H1 (cell line): Measurements from ENCODE around the gene CLEC18B. TPM values are rescaled to one million over a fixed set of nuclear protein-coding genes. Genes with fewer than 3 reads are reported as not detected.

Source experiments
- CTCF ChIA-PET: fragments of 300-600 bp; sonication (Branson Sonifier 250); formaldehyde crosslinking; loops from one replicate; lab custom pipeline; 2021; ENCODE audit not compliant: partially characterized antibody; lab: Charles Lee
- POLR2A ChIA-PET: fragments of 300-600 bp; sonication (Branson Sonifier 250); formaldehyde crosslinking; loops from one replicate; lab custom pipeline; 2021; ENCODE audit warnings: inconsistent platforms; ENCODE audit not compliant: partially characterized antibody; lab: Charles Lee
- DNase-seq, 2 experiments: peaks; one replicate each; pipeline versions ENCODE4 v3.0.0 to v3.0.0-alpha.2; 2010 to 2022; ENCODE audit warnings: low spot score in 2 of 2, low read depth in 1 of 2, mixed read lengths in 1 of 2
- FAIRE-seq: peaks from 2 replicates; lab custom pipeline; 2011; peaks lifted over from hg19 to GRCh38; lab: Jason Lieb, UNC
- H2AFZ ChIP-seq: 2 replicates; pipeline ENCODE4 v1.8.1; 2012; ENCODE audit warnings: low read length, inconsistent platforms
- H2AK5ac ChIP-seq: 2 replicates; pipeline ENCODE4 v1.6.1; 2013; ENCODE audit warnings: low read depth, low read length
- H2BK120ac ChIP-seq: replicated peaks from 2 replicates; pipeline ENCODE3; 2013; ENCODE audit warnings: low read depth, low read length, inconsistent platforms
- H2BK12ac ChIP-seq: 2 replicates; pipeline ENCODE4 v1.6.1; 2013; ENCODE audit warnings: low read depth, low read length
- H2BK15ac ChIP-seq: 2 replicates; pipeline ENCODE4 v1.6.1; 2013; ENCODE audit warnings: low read length
- H2BK20ac ChIP-seq: 2 replicates; pipeline ENCODE4 v1.6.1; 2013; ENCODE audit warnings: low read length
- H2BK5ac ChIP-seq: 2 replicates; pipeline ENCODE4 v1.6.1; 2013; ENCODE audit warnings: low read depth, low read length
- H3K14ac ChIP-seq: 2 replicates; pipeline ENCODE4 v1.6.1; 2013; ENCODE audit warnings: inconsistent platforms; ENCODE audit not compliant: insufficient read length
- H3K18ac ChIP-seq: 2 replicates; pipeline ENCODE4 v1.6.1; 2013; ENCODE audit warnings: low read length; ENCODE audit errors: extremely low read depth
- H3K23ac ChIP-seq: 2 replicates; pipeline ENCODE4 v1.6.1; 2013; ENCODE audit warnings: inconsistent platforms; ENCODE audit not compliant: insufficient read length
- H3K23me2 ChIP-seq: 2 replicates; pipeline ENCODE4 v1.6.1; 2013; ENCODE audit warnings: low read depth, low read length
- H3K27ac ChIP-seq: 2 replicates; pipeline ENCODE4 v1.6.1; 2011; ENCODE audit warnings: low read depth, low read length, inconsistent platforms
- H3K27me3 ChIP-seq, 4 experiments: replicated peaks in 1 of 4; 1 replicate in 1 of 4; 2 replicates in 3 of 4; pipeline versions ENCODE4 v1.6.1 to v1.8.1; 2011 to 2013; ENCODE audit warnings: low read length in 3 of 4, mild to moderate bottlenecking in 3 of 4, inconsistent platforms in 2 of 4, mixed read lengths in 2 of 4, moderate library complexity in 1 of 4; ENCODE audit not compliant: control insufficient read depth in 3 of 4, insufficient read depth in 3 of 4; ENCODE audit errors: extremely low read depth in 1 of 4
- H3K36me3 ChIP-seq, 4 experiments: 2 replicates each; pipeline versions ENCODE4 v1.6.1 to v1.8.1; 2011 to 2013; ENCODE audit warnings: mild to moderate bottlenecking in 4 of 4, low read length in 3 of 4, moderate library complexity in 2 of 4, control low read depth in 1 of 4, inconsistent platforms in 1 of 4; ENCODE audit not compliant: insufficient read depth in 4 of 4, control insufficient read depth in 2 of 4
- H3K4ac ChIP-seq: replicated peaks from 2 replicates; pipeline ENCODE3; 2013; ENCODE audit warnings: low read length, low read depth, mixed read lengths, inconsistent platforms; ENCODE audit not compliant: insufficient read length
- H3K4me1 ChIP-seq, 4 experiments: replicated peaks in 1 of 4; 1 replicate in 1 of 4; 2 replicates in 3 of 4; pipeline versions ENCODE4 v1.6.1 to v1.8.1; 2011 to 2013; ENCODE audit warnings: low read length in 3 of 4, inconsistent platforms in 2 of 4, mixed read lengths in 1 of 4; ENCODE audit not compliant: insufficient read depth in 4 of 4, control insufficient read depth in 3 of 4
- H3K4me2 ChIP-seq, 2 experiments: 2 replicates each; pipeline versions ENCODE4 v1.6.1 to v1.8.1; 2011 to 2013; ENCODE audit warnings: low read depth in 2 of 2, low read length in 2 of 2, control low read depth in 1 of 2, inconsistent platforms in 1 of 2, mild to moderate bottlenecking in 1 of 2; ENCODE audit not compliant: insufficient read depth in 1 of 2
- H3K4me3 ChIP-seq, 4 experiments: fragments of 200-600, 300-600 bp in 1 of 4; sonication (generic), shearing (Covaris generic), sonication (Bioruptor Twin) in 1 of 4; 2 replicates each; pipeline versions ENCODE4 v1.5.1 to v1.8.1; 2011 to 2016; ENCODE audit warnings: low read length in 4 of 4, low read depth in 3 of 4, control low read depth in 2 of 4, inconsistent platforms in 2 of 4, mild to moderate bottlenecking in 2 of 4, mixed read lengths in 1 of 4, moderate library complexity in 1 of 4; ENCODE audit not compliant: insufficient read depth in 2 of 4; ENCODE audit errors: extremely low read depth in 1 of 4
- H3K56ac ChIP-seq: replicated peaks from 2 replicates; pipeline ENCODE3; 2013; ENCODE audit warnings: low read depth, mild to moderate bottlenecking, mixed read lengths, low read length, inconsistent platforms; ENCODE audit not compliant: insufficient read length
- H3K79me1 ChIP-seq: 2 replicates; pipeline ENCODE4 v1.6.1; 2013; ENCODE audit warnings: low read depth, low read length, control low read depth
- H3K79me2 ChIP-seq, 2 experiments: 2 replicates each; pipeline versions ENCODE4 v1.6.1 to v1.8.1; 2012 to 2013; ENCODE audit warnings: low read length in 2 of 2, mild to moderate bottlenecking in 2 of 2, inconsistent platforms in 1 of 2; ENCODE audit not compliant: insufficient read depth in 2 of 2, control insufficient read depth in 1 of 2
- H3K9ac ChIP-seq, 4 experiments: replicated peaks in 1 of 4; 1 replicate in 1 of 4; 2 replicates in 3 of 4; pipeline versions ENCODE4 v1.6.1 to v1.8.1; 2011 to 2013; ENCODE audit warnings: low read depth in 3 of 4, low read length in 3 of 4, control low read depth in 2 of 4, mild to moderate bottlenecking in 2 of 4, moderate library complexity in 2 of 4, inconsistent platforms in 1 of 4; ENCODE audit errors: extremely low read depth in 1 of 4
- H3K9me3 ChIP-seq, 2 experiments: 2 replicates each; pipeline versions ENCODE4 v1.6.1 to v1.8.1; 2012 to 2013; ENCODE audit warnings: mild to moderate bottlenecking in 2 of 2, moderate library complexity in 2 of 2, control low read depth in 1 of 2, inconsistent platforms in 1 of 2, low read depth in 1 of 2, low read length in 1 of 2, mixed read lengths in 1 of 2; ENCODE audit not compliant: insufficient read depth in 2 of 2
- H4K20me1 ChIP-seq, 2 experiments: replicated peaks in 1 of 2; 2 replicates each; pipeline versions ENCODE3 to v1.8.1; 2011 to 2013; ENCODE audit warnings: inconsistent platforms in 2 of 2, low read length in 2 of 2, mild to moderate bottlenecking in 1 of 2; ENCODE audit not compliant: insufficient read depth in 2 of 2, control insufficient read depth in 1 of 2
- H4K5ac ChIP-seq: 2 replicates; pipeline ENCODE4 v1.6.1; 2013; ENCODE audit warnings: low read length, low read depth, mixed read lengths, inconsistent platforms; ENCODE audit not compliant: insufficient read length
- H4K8ac ChIP-seq: 2 replicates; pipeline ENCODE4 v1.8.0; 2013; ENCODE audit warnings: mild to moderate bottlenecking, moderate library complexity, low read length, inconsistent platforms; ENCODE audit not compliant: insufficient read depth; ENCODE audit errors: extremely low read depth
- H4K91ac ChIP-seq: replicated peaks from 2 replicates; pipeline ENCODE3; 2013; ENCODE audit warnings: low read length, mixed read lengths, inconsistent platforms; ENCODE audit not compliant: insufficient read length
- CREB1 ChIP-seq: IDR thresholded peaks from 2 replicates; pipeline ENCODE4 v1.6.1; 2012; ENCODE audit warnings: inconsistent platforms
- PHF8 ChIP-seq: fragments of 200-600 bp; sonication (generic); conservative IDR thresholded peaks from 2 replicates; pipeline ENCODE4 v1.7.1; 2012; ENCODE audit warnings: low read depth, mild to moderate bottlenecking, inconsistent platforms, low read length, moderate library complexity
- SP4 ChIP-seq: IDR thresholded peaks from 2 replicates; pipeline ENCODE4 v1.6.1; 2012; ENCODE audit warnings: low read length, inconsistent platforms
- SRF ChIP-seq: IDR thresholded peaks from 2 replicates; pipeline ENCODE4 v1.6.1; 2011; ENCODE audit warnings: mild to moderate bottlenecking, low read depth, low read length, moderate library complexity
- WGBS, 2 experiments: shearing (Covaris generic) in 1 of 2; methylation state at CpG; one replicate each; pipeline versions ENCODE4 v1.1.6 to v1.1.7; 2013 to 2015; ENCODE audit warnings: low lambda C conversion rate in 2 of 2, mixed read lengths in 2 of 2, inconsistent platforms in 1 of 2, low coverage in 1 of 2, missing lambda C conversion rate in 1 of 2; ENCODE audit not compliant: insufficient replicate concordance in 2 of 2, insufficient coverage in 1 of 2, insufficient read length in 1 of 2; ENCODE audit errors: extremely low coverage in 1 of 2, missing lambda C conversion rate in 1 of 2; 5-methylcytosine and 5-hydroxymethylcytosine counted together
- polyA plus RNA-seq, 7 experiments: library from polyadenylated mRNA; depleted of rRNA in 3 of 7; stranded (reverse) in 5 of 7; unstranded in 2 of 7; fragments of >200 nt in 5 of 7; fragments of 200-250 nt in 2 of 7; gene quantifications; 1 replicate in 5 of 7; 2 replicates in 1 of 7; 4 replicates in 1 of 7; pipeline versions ENCODE4 v1.2.1 to v1.2.3, GENCODE V29; 2011 to 2013; ENCODE audit warnings: missing spikeins in 2 of 7, mixed read lengths in 2 of 7
- total RNA-seq: library from RNA; stranded (reverse); fragmentation: NEBNext Ultra II Directional; extraction: Animal tissue kit (Norgen Biotek cat#: 25700); gene quantifications from 2 replicates; pipeline ENCODE4 v1.2.1, GENCODE V29; 2021

CLEC18B gene
- total and polyA plus RNA-seq, 2 of the 8 experiments (the other 6 are each of a cell fraction or from before 2014, with no cell fraction given), result 0.11 TPM; not detected in 1

GRCh38 chr16:74455213-74455612 is 33.9 kb upstream of the CLEC18B start:
- no peak overlapping the region for H4K91ac ChIP-seq
- H3K14ac ChIP-seq, result no peak overlapping the region
- no peak for FAIRE-seq
- no peak overlapping the region for H4K8ac ChIP-seq
- no peak overlapping the region for H3K4me3 ChIP-seq
- no peak overlapping the region for H3K4ac ChIP-seq
- no peak overlapping the region for H2BK12ac ChIP-seq
- no peaks in the 10 kb centered on the region for H3K23me2 ChIP-seq
- no peaks in the 10 kb centered on the region for H3K9me3 ChIP-seq
- no peak overlapping the region for H3K56ac ChIP-seq
- no peak overlapping the region for H3K4me2 ChIP-seq
- no peak overlapping the region for H2BK15ac ChIP-seq
- no peaks in the 10 kb centered on the region; the same call in 1 of the 2 replicates for H3K79me1 ChIP-seq
- H2BK5ac ChIP-seq, result no peak overlapping the region
- H2AFZ ChIP-seq, result no peak overlapping the region
- no peak overlapping the region for H3K9ac ChIP-seq
- no peaks in the 10 kb centered on the region for H3K27me3 ChIP-seq
- CTCF ChIA-PET, result interaction anchor here (1.0 to 1.2 kb wide), 2 partner anchors 13 to 195 kb away, joined by 3 to 4 read pairs; no protein-coding TSS in a partner anchor
- H3K36me3 ChIP-seq, result peaks cover 20 to 55% (median 46%) of the 10 kb centered on the region in 4 experiments
- H4K20me1 ChIP-seq, result no peaks in the 10 kb centered on the region
- no peak overlapping the region for H2AK5ac ChIP-seq
- 90% methylated on average over 7 of the region's 7 CpGs; no CpG with 5 or more reads in 1 of the 2 experiments for WGBS, 2 experiments
- H4K5ac ChIP-seq, result no peak overlapping the region
- no peak for DNase-seq
- POLR2A ChIA-PET, result no interaction called here
- no peak overlapping the region for H3K23ac ChIP-seq
- no peak overlapping the region for H3K27ac ChIP-seq
- no peak overlapping the region for H3K18ac ChIP-seq
- H2BK20ac ChIP-seq, result no peak overlapping the region
- no peaks in the 10 kb centered on the region for H3K79me2 ChIP-seq
- TF ChIP-seq SP4 (no peak), SRF (no peak), PHF8 (no peak), CREB1 (no peak)
- TF ChIP-seq, all 59 proteins: peak for 0
- Histone ChIP-seq H2BK120ac (no peak overlapping the region), H3K4me1 (no peaks in the 10 kb centered on the region)
